ENCODE data around the gene DLGAP4. TPM values are rescaled to one million over a fixed set of nuclear protein-coding genes. Genes with fewer than 3 reads are reported as not detected.

Gene DLGAP4
- polyA plus RNA-seq, 1 of the 3 experiments (the other 2 are of a cell fraction): 31.2 TPM

GRCh38 chr20:36431604-36432003 is 125.5 kb downstream of the DLGAP4 start:
- Histone ChIP-seq H3F3A (replicated peaks; ENCODE audit: insufficient read depth) (no peaks in the 10 kb centered on the region), H4K20me1 (ENCODE audit: insufficient read depth) (no peaks in the 10 kb centered on the region), H3K9me3 (no peaks in the 10 kb centered on the region), H2AFZ (ENCODE audit: low read depth) (no peak overlapping the region), H3K36me3 (replicated peaks in 1 of 2; ENCODE audit: control insufficient read depth in 1 of 2, insufficient read depth in 2 of 2, low read length in 1 of 2) (no peaks in the 10 kb centered on the region), H3K9ac (no peak overlapping the region), H3K4me2 (no peak overlapping the region), H3K79me2 (ENCODE audit: insufficient read depth) (no peaks in the 10 kb centered on the region), H3K4me1 (ENCODE audit: control insufficient read depth in 1 of 2, insufficient read depth in 2 of 2, low read depth in 1 of 2, low read length in 1 of 2) (peaks cover 0 to 4% of the 10 kb centered on the region in 2 experiments; a peak in 1 of 4 replicates), H3K27me3 (ENCODE audit: insufficient read depth) (no peaks in the 10 kb centered on the region), H3K4me3 (ENCODE audit: low read depth in 2 of 2, low read length in 1 of 2) (no peak overlapping the region), H3K27ac (ENCODE audit: low read depth in 2 of 2, low read length in 1 of 2) (no peak overlapping the region), H3K9me2 (no peaks in the 10 kb centered on the region)
- TF ChIP-seq, protein P1, sequence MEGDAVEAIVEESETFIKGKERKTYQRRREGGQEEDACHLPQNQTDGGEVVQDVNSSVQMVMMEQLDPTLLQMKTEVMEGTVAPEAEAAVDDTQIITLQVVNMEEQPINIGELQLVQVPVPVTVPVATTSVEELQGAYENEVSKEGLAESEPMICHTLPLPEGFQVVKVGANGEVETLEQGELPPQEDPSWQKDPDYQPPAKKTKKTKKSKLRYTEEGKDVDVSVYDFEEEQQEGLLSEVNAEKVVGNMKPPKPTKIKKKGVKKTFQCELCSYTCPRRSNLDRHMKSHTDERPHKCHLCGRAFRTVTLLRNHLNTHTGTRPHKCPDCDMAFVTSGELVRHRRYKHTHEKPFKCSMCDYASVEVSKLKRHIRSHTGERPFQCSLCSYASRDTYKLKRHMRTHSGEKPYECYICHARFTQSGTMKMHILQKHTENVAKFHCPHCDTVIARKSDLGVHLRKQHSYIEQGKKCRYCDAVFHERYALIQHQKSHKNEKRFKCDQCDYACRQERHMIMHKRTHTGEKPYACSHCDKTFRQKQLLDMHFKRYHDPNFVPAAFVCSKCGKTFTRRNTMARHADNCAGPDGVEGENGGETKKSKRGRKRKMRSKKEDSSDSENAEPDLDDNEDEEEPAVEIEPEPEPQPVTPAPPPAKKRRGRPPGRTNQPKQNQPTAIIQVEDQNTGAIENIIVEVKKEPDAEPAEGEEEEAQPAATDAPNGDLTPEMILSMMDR (IDR thresholded peaks at IDR 0.05): no peak
- TF ChIP-seq POLR2AphosphoS5 (IDR thresholded peaks at IDR 0.05; ENCODE audit: low read depth, low read length) (no peak), ELF1 (IDR thresholded peaks at IDR 0.05) (no peak), RFX5 (IDR thresholded peaks at IDR 0.05; ENCODE audit: low read length) (no peak), RAD21 (IDR thresholded peaks at IDR 0.05; ENCODE audit: low read length) (no peak), GATA2 (CRISPR knock-in tag; IDR thresholded peaks at IDR 0.05) (no peak)
- CTCF ChIA-PET: interaction anchor here (0.7 to 4.8 kb wide), 3 partner anchors 8 to 231 kb away, joined by 3 to 33 read pairs (median 8); no protein-coding TSS in a partner anchor
- no peak for DNase-seq
- 77% methylated on average over 11 of the region's 24 CpGs for WGBS (ENCODE audit: low lambda C conversion rate)
- POLR2A ChIA-PET: no interaction called here

- DNase-seq: no peak
- TF ChIP-seq ELF1 (IDR thresholded peaks at IDR 0.05): no peak
- no peak for TF ChIP-seq MXI1 (IDR thresholded peaks at IDR 0.05; ENCODE audit: low read depth, low read length)
- TF ChIP-seq, protein P1 (IDR thresholded peaks at IDR 0.05): no peak
- TF ChIP-seq MEF2A (IDR thresholded peaks at IDR 0.05; ENCODE audit: borderline replicate concordance, low read depth): no peak
- TF ChIP-seq USF2 (IDR thresholded peaks at IDR 0.05; ENCODE audit: borderline replicate concordance, low read depth, low read length): no peak
- no peak for TF ChIP-seq POLR2AphosphoS5 (IDR thresholded peaks at IDR 0.05; ENCODE audit: low read depth, low read length)
- TF ChIP-seq, protein P2, sequence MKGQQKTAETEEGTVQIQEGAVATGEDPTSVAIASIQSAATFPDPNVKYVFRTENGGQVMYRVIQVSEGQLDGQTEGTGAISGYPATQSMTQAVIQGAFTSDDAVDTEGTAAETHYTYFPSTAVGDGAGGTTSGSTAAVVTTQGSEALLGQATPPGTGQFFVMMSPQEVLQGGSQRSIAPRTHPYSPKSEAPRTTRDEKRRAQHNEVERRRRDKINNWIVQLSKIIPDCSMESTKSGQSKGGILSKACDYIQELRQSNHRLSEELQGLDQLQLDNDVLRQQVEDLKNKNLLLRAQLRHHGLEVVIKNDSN (IDR thresholded peaks at IDR 0.05; ENCODE audit: borderline replicate concordance, low read depth): no peak
- no peak for TF ChIP-seq TCF12 (IDR thresholded peaks at IDR 0.05)
- Histone ChIP-seq H3K9me2 (no peaks in the 10 kb centered on the region), H3K36me3 (replicated peaks in 1 of 2; ENCODE audit: control insufficient read depth in 1 of 2, insufficient read depth in 2 of 2, low read length in 1 of 2) (no peaks in the 10 kb centered on the region), H3K4me3 (ENCODE audit: low read depth in 2 of 2, low read length in 1 of 2) (no peak overlapping the region), H3F3A (replicated peaks; ENCODE audit: insufficient read depth) (no peaks in the 10 kb centered on the region), H3K9ac (no peak overlapping the region), H3K4me2 (no peak overlapping the region), H3K4me1 (ENCODE audit: control insufficient read depth in 1 of 2, insufficient read depth in 2 of 2, low read depth in 1 of 2, low read length in 1 of 2) (peaks cover 0 to 4% of the 10 kb centered on the region in 2 experiments; a peak in 1 of 4 replicates), H4K20me1 (ENCODE audit: insufficient read depth) (no peaks in the 10 kb centered on the region), H2AFZ (ENCODE audit: low read depth) (no peak overlapping the region), H3K9me3 (no peaks in the 10 kb centered on the region), H3K27me3 (ENCODE audit: insufficient read depth) (no peaks in the 10 kb centered on the region), H3K27ac (ENCODE audit: low read depth in 2 of 2, low read length in 1 of 2) (no peak overlapping the region), H3K79me2 (ENCODE audit: insufficient read depth) (no peaks in the 10 kb centered on the region)
- 89% methylated on average over 15 of the region's 23 CpGs for WGBS (ENCODE audit: low lambda C conversion rate)
- ChIA-PET POLR2A (no interaction called here), CTCF (interaction anchor here (0.9 to 4.8 kb wide), 5 partner anchors 7 to 276 kb away, joined by 3 to 33 read pairs (median 5); no protein-coding TSS in a partner anchor)
Observed at GRCh38 chr20:36432096-36432495, 126.0 kb downstream of the DLGAP4 start.

All from SK-N-SH (cell line).